Small intestine (tissue), 7 donors: ENCODE results near the gene MTSS2. TPM values are rescaled to one million over a fixed set of nuclear protein-coding genes. Genes with fewer than 3 reads are reported as not detected.
A peak's percentile ranks its signal among the peaks of the same experiment; 100 is the strongest.

ENCODE experiments used
- DNase-seq, 2 donors: peaks; one replicate each; pipeline versions ENCODE4 v3.0.0 to v3.0.0-alpha.2; 2013
- FAIRE-seq: peaks from 2 replicates; lab custom pipeline; 2012; peaks lifted over from hg19 to GRCh38; lab: Jason Lieb, UNC
- H3K27ac ChIP-seq, 3 donors: one replicate each; pipeline ENCODE4 v1.5.1; 2013; ENCODE audit warnings: low read length in 2 of 3, mild to moderate bottlenecking in 2 of 3, control low read depth in 1 of 3, inconsistent platforms in 1 of 3, low read depth in 1 of 3, moderate library complexity in 1 of 3
- H3K27me3 ChIP-seq, 3 donors: one replicate each; pipeline ENCODE4 v1.6.1; 2013; ENCODE audit warnings: low read length in 3 of 3, inconsistent platforms in 1 of 3; ENCODE audit not compliant: control insufficient read depth in 3 of 3, insufficient read depth in 3 of 3
- H3K36me3 ChIP-seq, 3 donors: one replicate each; pipeline ENCODE4 v1.6.1; 2013; ENCODE audit warnings: low read length in 3 of 3, inconsistent platforms in 1 of 3, low read depth in 1 of 3, mild to moderate bottlenecking in 1 of 3, moderate library complexity in 1 of 3; ENCODE audit not compliant: control insufficient read depth in 3 of 3, insufficient read depth in 2 of 3
- H3K4me1 ChIP-seq, 3 donors: one replicate each; pipeline ENCODE4 v1.6.1; 2013; ENCODE audit warnings: low read length in 2 of 3, inconsistent platforms in 1 of 3, low read depth in 1 of 3, mild to moderate bottlenecking in 1 of 3, moderate library complexity in 1 of 3; ENCODE audit not compliant: control insufficient read depth in 3 of 3, insufficient read depth in 2 of 3
- H3K4me3 ChIP-seq, 3 donors: one replicate each; pipeline ENCODE4 v1.5.1; 2013; ENCODE audit warnings: low read length in 3 of 3, control low read depth in 1 of 3, inconsistent platforms in 1 of 3, low read depth in 1 of 3, mild to moderate bottlenecking in 1 of 3, moderate library complexity in 1 of 3
- H3K9me3 ChIP-seq, 2 donors: one replicate each; pipeline ENCODE4 v1.6.1; 2013; ENCODE audit warnings: low read depth in 1 of 2, low read length in 1 of 2; ENCODE audit not compliant: control insufficient read depth in 2 of 2, insufficient read depth in 1 of 2
- WGBS, 3 donors: extraction: QIAGEN DNeasy Blood & Tissue Kit; methylation state at CpG; one replicate each; pipeline ENCODE4 v1.1.7; 2013; 5-methylcytosine and 5-hydroxymethylcytosine counted together
- polyA plus RNA-seq, 4 donors: library from polyadenylated mRNA; stranded (reverse) in 3 of 4; unstranded in 1 of 4; fragments of 200-250 nt in 3 of 4; fragments of 120-200 nt in 1 of 4; gene quantifications; one replicate each; pipeline versions ENCODE4 v1.2.1 to v1.2.3, GENCODE V29; 2013
- donor health status: healthy with polysubstance abuse.
- donor health status: control.
- donor health status: control.
- donor health status: Bipolar disorder and iron deficiency.
- donor health status: healthy.

MTSS2 gene
- polyA plus RNA-seq, 4 donors = 2.9 to 15.2 (median 11.0) TPM

- H3K9me3 ChIP-seq = no peaks in the 10 kb centered on the region
- 74 to 86% (median 77%) methylated on average over 14 of the region's 14 CpGs for WGBS, 3 donors
- no peak for FAIRE-seq
- peak overlapping the region in 2 of 3 donors; percentile 82 to 85 for H3K27ac ChIP-seq
- no peak for DNase-seq
- no peak overlapping the region for H3K4me3 ChIP-seq
- peaks cover 0 to 81% (median 5%) of the 10 kb centered on the region in 3 donors for H3K4me1 ChIP-seq
- H3K36me3 ChIP-seq = peaks cover 0 to 80% (median 2%) of the 10 kb centered on the region in 3 donors
- no peaks in the 10 kb centered on the region for H3K27me3 ChIP-seq
These were observed 6.4 kb upstream of the MTSS2 start for GRCh38 chr16:70692130-70692872.

- DNase-seq = peak in 1 of 2 donors; percentile 47
- H3K4me3 ChIP-seq = no peak overlapping the region
- H3K36me3 ChIP-seq = peaks cover 0 to 80% (median 2%) of the 10 kb centered on the region in 3 donors
- no peaks in the 10 kb centered on the region for H3K9me3 ChIP-seq
- peak overlapping the region; percentile 33 to 85 (median 82) for H3K27ac ChIP-seq
- peaks cover 0 to 81% (median 2%) of the 10 kb centered on the region in 3 donors for H3K4me1 ChIP-seq
- WGBS, 3 donors = 78 to 89% (median 85%) methylated on average over 26 of the region's 26 CpGs
- no peaks in the 10 kb centered on the region for H3K27me3 ChIP-seq
- no peak for FAIRE-seq
These were observed 5.6 kb upstream of the MTSS2 start for GRCh38 chr16:70691223-70692129.

- FAIRE-seq = no peak
- H3K36me3 ChIP-seq = peaks cover 0 to 73% (median 2%) of the 10 kb centered on the region in 3 donors
- peaks cover 0 to 72% (median 3%) of the 10 kb centered on the region in 3 donors for H3K4me1 ChIP-seq
- WGBS, 3 donors = 69 to 81% (median 80%) methylated on average over 15 to 16 of the region's 16 CpGs
- H3K27ac ChIP-seq = peak overlapping the region in 2 of 3 donors; percentile 74 to 79
- no peak overlapping the region for H3K4me3 ChIP-seq
- no peaks in the 10 kb centered on the region for H3K9me3 ChIP-seq
- H3K27me3 ChIP-seq = no peaks in the 10 kb centered on the region
- DNase-seq = peak in 1 of 2 donors; percentile 61
These were observed 4.4 kb upstream of the MTSS2 start for GRCh38 chr16:70689970-70690891.

- Histone ChIP-seq H3K4me3 (no peak overlapping the region), H3K27ac (peak overlapping the region in 2 of 3 donors; percentile 77 to 81), H3K9me3 (no peaks in the 10 kb centered on the region), H3K4me1 (peaks cover 0 to 74% (median 3%) of the 10 kb centered on the region in 3 donors), H3K36me3 (peaks cover 0 to 63% (median 2%) of the 10 kb centered on the region in 3 donors), H3K27me3 (no peaks in the 10 kb centered on the region)
- WGBS, 3 donors = 78 to 84% (median 79%) methylated on average over 22 of the region's 22 CpGs
- FAIRE-seq (no peak), DNase-seq (no peak)
These were observed 3.4 kb upstream of the MTSS2 start for GRCh38 chr16:70689035-70689969.

DNA sequence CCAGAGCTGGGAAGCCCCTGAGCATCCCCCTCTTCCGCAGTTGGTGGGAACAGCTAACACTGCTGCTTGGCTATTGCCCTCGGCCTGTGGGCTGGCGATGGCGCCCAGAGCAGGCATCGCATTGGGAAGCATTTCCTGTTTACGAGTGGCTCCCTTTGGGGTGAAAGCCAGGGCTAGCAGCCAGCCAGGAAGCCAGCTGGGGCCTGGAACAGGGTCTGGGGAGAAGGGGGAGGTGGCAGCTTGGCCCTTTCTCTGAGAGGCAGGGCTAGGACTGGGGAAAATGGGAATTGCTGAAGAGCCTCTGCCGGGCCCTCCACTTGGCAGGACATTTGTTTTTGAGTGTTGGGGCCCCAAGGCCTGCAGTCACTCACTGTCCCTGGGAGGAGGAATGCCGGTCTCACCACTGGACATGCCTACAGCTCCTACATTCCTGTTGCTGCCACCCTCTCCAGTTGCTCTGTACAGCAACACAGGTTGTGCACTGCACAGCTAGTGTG, 2.4 kb upstream of the MTSS2 start:
- no peak for DNase-seq
- Histone ChIP-seq H3K4me3 (no peak overlapping the region), H3K27ac (peak overlapping the region in 2 of 3 donors; percentile 77 to 81), H3K36me3 (peaks cover 0 to 59% (median 2%) of the 10 kb centered on the region in 3 donors), H3K27me3 (no peaks in the 10 kb centered on the region), H3K4me1 (peaks cover 0 to 64% (median 3%) of the 10 kb centered on the region in 3 donors), H3K9me3 (no peaks in the 10 kb centered on the region)
- WGBS, 3 donors = 48 to 85% (median 78%) methylated on average over 8 of the region's 8 CpGs
- no peak for FAIRE-seq

DNA sequence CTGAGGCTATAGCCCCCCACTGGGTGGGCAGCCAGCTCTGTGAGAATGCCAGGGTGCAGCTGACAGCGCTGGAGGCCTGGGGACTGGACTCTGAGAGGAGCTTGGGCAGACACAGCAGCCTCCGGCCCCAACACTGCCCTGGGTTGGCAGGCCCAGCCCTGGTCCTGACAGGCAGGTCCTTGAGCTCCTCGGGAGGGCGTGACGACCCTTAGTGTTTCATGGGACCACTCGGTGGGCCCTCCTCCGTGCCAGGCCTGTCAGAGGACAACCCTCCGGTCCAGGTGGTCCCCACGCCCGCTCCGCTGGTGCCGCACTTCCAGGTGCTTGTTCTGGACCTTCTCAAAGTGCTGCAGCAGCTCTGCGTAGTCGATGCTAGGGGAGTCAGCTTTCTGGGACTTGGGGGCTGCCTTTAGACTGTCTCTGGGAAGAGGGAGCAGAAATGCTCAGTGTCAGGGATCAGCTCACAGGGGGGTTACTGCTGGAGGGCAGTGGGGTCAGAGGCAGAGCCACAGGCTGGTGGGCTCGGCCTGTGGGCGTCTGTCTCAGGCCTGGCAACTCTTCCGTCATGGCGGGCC, 1.9 kb upstream of the MTSS2 start:
- no peak for FAIRE-seq
- peak overlapping the region in 2 of 3 donors; percentile 77 to 81 for H3K27ac ChIP-seq
- no peaks in the 10 kb centered on the region for H3K9me3 ChIP-seq
- no peak overlapping the region for H3K4me3 ChIP-seq
- DNase-seq = no peak
- H3K4me1 ChIP-seq = peaks cover 0 to 63% (median 3%) of the 10 kb centered on the region in 3 donors
- 82 to 90% (median 89%) methylated on average over 15 to 18 of the region's 18 CpGs for WGBS, 3 donors
- no peaks in the 10 kb centered on the region for H3K27me3 ChIP-seq
- H3K36me3 ChIP-seq = peaks cover 0 to 63% (median 0%) of the 10 kb centered on the region in 3 donors

- peak overlapping the region in 2 of 3 donors; percentile 77 to 81 for H3K27ac ChIP-seq
- DNase-seq (no peak), FAIRE-seq (no peak)
- 46 to 53% (median 47%) methylated on average over 5 of the region's 5 CpGs for WGBS, 3 donors
- peaks cover 0 to 61% (median 0%) of the 10 kb centered on the region in 3 donors for H3K36me3 ChIP-seq
- H3K4me3 ChIP-seq = no peak overlapping the region
- H3K9me3 ChIP-seq = no peaks in the 10 kb centered on the region
- peaks cover 0 to 63% (median 3%) of the 10 kb centered on the region in 3 donors for H3K4me1 ChIP-seq
- no peaks in the 10 kb centered on the region for H3K27me3 ChIP-seq
These were observed 1.3 kb upstream of the MTSS2 start for GRCh38 chr16:70687102-70687511.
